Testis (tissue), 2 donors: ENCODE data around the gene CYP21A2.
"Not testable (repeated sequence)": the region's sequence is repeated elsewhere in the genome, so short reads cannot be mapped to it uniquely, and the experiment has no call there.

ENCODE experiments used
- CTCF ChIP-seq, 3 experiments: fragments of 450-650 bp in 2 of 3; fragments of 200-600 bp in 1 of 3; sonication (generic) in 1 of 3; IDR thresholded peaks; one replicate each; pipeline ENCODE4 v1.5.1; 2016 to 2019; ENCODE audit warnings: antibody characterized with exemption in 3 of 3, mild to moderate bottlenecking in 2 of 3, moderate library complexity in 1 of 3
- POLR2A ChIP-seq: fragments of 450-650 bp; IDR thresholded peaks from one replicate; pipeline ENCODE4 v1.6.1; 2017; ENCODE audit warnings: antibody characterized with exemption, mild to moderate bottlenecking, moderate library complexity

- TF ChIP-seq CTCF (IDR thresholded peaks at IDR 0.05); POLR2A: not testable (repeated sequence)
These were observed 48.9 kb upstream of the CYP21A2 start for GRCh38 chr6:31989363-31989762.
